ENCODE results near the gene CCT8. TPM values are rescaled to one million over a fixed set of nuclear protein-coding genes. Genes with fewer than 3 reads are reported as not detected.
A peak's percentile ranks its signal among the peaks of the same experiment; 100 is the strongest.
"Not testable (repeated sequence)": the region's sequence is repeated elsewhere in the genome, so short reads cannot be mapped to it uniquely, and the experiment has no call there.

The CCT8 gene
- total RNA-seq, 2 experiments from 2014 or later = 184 to 185 TPM

DNA sequence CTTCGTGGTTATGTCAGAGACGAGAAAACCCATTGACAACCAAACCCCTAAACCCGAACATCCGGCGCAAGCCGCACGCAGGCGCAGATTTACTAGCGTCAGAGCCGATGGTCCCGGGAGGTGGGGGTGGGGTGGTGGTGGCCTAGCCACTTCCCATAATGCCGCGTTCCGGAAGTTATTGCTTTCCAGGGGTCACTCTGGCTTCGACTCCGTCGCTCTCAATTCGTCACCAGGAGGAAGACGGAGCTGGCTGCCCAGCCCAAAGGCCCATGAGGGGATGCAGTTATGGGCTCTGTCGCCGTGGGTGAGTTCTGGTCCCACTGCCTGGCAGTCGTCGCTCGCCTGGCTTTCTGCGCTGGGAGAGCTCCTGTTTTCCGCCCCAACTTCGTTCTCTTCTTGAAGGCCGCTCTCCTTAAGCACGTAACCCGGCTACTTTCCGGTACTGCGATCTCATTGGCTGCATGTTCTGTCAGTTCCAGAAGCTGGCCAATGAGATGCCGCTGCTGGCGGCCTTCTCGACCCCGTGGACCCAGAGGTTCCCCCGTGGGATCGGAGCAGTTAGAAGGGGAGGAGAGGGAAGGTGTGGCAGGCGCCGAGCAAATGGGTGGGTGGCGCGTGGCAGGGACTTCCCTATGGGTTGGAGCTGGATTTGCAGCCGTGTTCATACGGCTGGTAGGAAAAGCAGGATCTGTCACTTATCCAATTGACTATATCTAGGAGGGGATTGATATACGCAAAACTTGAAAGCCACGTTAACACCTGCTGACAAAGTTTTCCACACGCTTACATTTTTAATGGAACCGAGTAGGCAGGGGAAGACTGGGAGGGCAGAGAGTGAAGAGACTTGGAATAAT, 48.7 kb downstream of the CCT8 start, which contains the start of gene USP16:
Gene USP16 (plus strand): TSS at position 195 of the 854 bp plus-strand sequence. CDS start 3,246 bp downstream, outside the sequence.
- H3K27me3 Mint-ChIP-seq = no peaks in the 10 kb centered on the region
- peak within 1 kb of the TSS; percentile 93 for H3K4me3 Mint-ChIP-seq
- H3K9me3 Mint-ChIP-seq = no peaks in the 10 kb centered on the region
- ATAC-seq (ENCODE audit: low read depth) (peak; percentile 96), DNase-seq (peak; percentile 93)
- peaks cover 42% of the 10 kb centered on the region for H3K4me1 Mint-ChIP-seq
- POLR2A ChIA-PET = interaction anchor here (0.6 to 9.2 kb wide), 9 partner anchors 12 to 188 kb away, joined by 3 to 171 read pairs (median 6); partner anchors contain the start of genes CCT8 and LTN1
- peaks cover 5% of the 10 kb centered on the region for H3K36me3 Mint-ChIP-seq
- peak within 1 kb of the TSS; percentile 98 for H3K27ac Mint-ChIP-seq

- POLR2A ChIA-PET = interaction anchor here (0.6 to 9.2 kb wide), 7 partner anchors 8 to 55 kb away, joined by 4 to 171 read pairs (median 17); partner anchors contain the start of genes CCT8 and LTN1
- peak overlapping the region; percentile 80 for H3K27ac Mint-ChIP-seq
- ATAC-seq (ENCODE audit: low read depth) (no peak), DNase-seq (no peak)
- no peaks in the 10 kb centered on the region for H3K9me3 Mint-ChIP-seq
- peaks cover 46% of the 10 kb centered on the region for H3K4me1 Mint-ChIP-seq
- peaks cover 2% of the 10 kb centered on the region for H3K36me3 Mint-ChIP-seq
- H3K4me3 Mint-ChIP-seq = peak overlapping the region; percentile 37
- H3K27me3 Mint-ChIP-seq = no peaks in the 10 kb centered on the region
These were observed 51.3 kb downstream of the CCT8 start for GRCh38 chr21:29022166-29022565.

GRCh38 chr21:29018540-29018939, 54.9 kb downstream of the CCT8 start:
- no peaks in the 10 kb centered on the region for H3K27me3 Mint-ChIP-seq
- DNase-seq (no peak), ATAC-seq (ENCODE audit: low read depth) (no peak)
- H3K4me1 Mint-ChIP-seq = peaks cover 29% of the 10 kb centered on the region
- peaks cover 7% of the 10 kb centered on the region for H3K36me3 Mint-ChIP-seq
- peak overlapping the region; percentile 93 for H3K27ac Mint-ChIP-seq
- POLR2A ChIA-PET = interaction anchor here (0.7 to 9.2 kb wide), 9 partner anchors 9 to 168 kb away, joined by 3 to 171 read pairs (median 6); partner anchors contain the start of genes CCT8 and LTN1
- H3K4me3 Mint-ChIP-seq = peak overlapping the region; percentile 85
- no peaks in the 10 kb centered on the region for H3K9me3 Mint-ChIP-seq

DNA sequence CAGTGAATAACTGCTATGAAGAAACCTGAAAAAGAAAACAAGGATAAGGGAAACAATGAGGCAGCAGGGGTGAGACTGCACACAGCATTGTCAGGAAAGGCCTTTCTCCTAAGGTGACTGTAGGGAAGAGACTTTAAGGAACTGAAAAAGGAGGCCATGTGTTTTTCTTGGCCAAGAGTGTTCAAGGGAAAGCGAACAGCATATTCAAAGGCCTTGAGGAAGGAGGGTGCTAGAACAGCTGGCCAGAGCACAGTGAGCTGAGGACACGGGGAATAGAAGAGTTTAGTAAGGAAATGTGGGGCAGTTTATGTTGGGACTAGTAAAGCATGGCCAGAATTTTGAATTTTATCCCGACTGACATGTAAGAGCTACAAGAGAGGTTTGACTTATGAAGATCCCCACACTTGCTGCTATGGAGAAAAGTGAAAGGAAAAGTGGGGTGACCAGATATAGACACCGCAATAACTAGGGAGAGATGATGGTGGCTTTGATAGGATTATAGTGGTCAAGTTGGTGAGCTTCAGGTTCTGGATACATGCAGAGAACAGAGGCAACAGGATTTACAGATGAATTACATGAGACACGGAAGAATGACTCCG, 55.7 kb downstream of the CCT8 start:
- POLR2A ChIA-PET = interaction anchor here (1.5 to 9.2 kb wide), 5 partner anchors 14 to 168 kb away, joined by 3 to 171 read pairs (median 14); partner anchors contain the start of genes CCT8 and LTN1
- Mint-ChIP-seq H3K27ac (peak overlapping the region; percentile 81), H3K36me3 (peaks cover 10% of the 10 kb centered on the region), H3K4me3 (peak overlapping the region; percentile 85), H3K27me3 (no peaks in the 10 kb centered on the region), H3K9me3 (no peaks in the 10 kb centered on the region), H3K4me1 (peaks cover 25% of the 10 kb centered on the region)
- no peak for ATAC-seq (ENCODE audit: low read depth)
- no peak for DNase-seq

DNA sequence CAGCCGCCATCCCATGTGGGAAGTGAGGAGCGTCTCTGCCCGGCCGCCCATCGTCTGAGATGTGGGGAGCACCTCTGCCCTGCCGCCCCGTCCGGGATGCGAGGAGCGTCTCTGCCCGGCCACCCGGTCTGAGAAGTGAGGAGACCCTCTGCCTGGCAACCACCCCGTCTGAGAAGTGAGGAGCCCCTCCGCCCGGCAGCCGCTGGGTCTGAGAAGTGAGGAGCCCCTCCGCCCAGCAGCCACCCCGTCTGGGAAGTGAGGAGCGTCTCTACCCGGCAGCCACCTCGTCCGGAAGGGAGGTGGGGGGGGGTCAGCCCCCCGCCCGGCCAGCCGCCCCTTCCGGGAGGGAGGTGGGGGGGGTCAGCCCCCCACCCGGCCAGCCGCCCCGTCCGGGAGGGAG, 62.2 kb downstream of the CCT8 start:
- ATAC-seq (ENCODE audit: low read depth); POLR2A ChIA-PET; H3K4me1 Mint-ChIP-seq; DNase-seq; H3K27ac Mint-ChIP-seq; H3K4me3 Mint-ChIP-seq; H3K27me3 Mint-ChIP-seq; H3K9me3 Mint-ChIP-seq: not testable (repeated sequence)
- peaks cover 23% of the 10 kb centered on the region for H3K36me3 Mint-ChIP-seq

DNA sequence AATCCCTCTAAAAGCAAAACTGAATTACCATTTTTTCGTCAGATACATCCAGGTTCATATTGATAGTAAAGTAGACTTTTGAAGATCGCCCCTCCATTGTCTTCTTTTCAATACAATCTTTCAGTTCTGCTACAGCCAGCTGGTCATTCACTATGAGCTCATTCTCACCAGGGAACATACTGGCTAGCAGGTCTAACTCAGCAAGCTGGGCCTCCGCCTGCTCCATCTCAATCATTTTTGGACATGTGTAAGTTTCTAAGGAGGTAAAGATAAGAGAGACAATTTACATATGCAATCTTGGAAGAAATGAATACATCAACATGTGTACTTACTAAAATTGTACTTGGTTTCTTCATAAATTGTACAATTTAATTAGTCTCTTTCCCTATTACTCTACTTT, 65.1 kb downstream of the CCT8 start:
- H3K27me3 Mint-ChIP-seq = no peaks in the 10 kb centered on the region
- DNase-seq (no peak), ATAC-seq (ENCODE audit: low read depth) (no peak)
- peaks cover 15% of the 10 kb centered on the region for H3K36me3 Mint-ChIP-seq
- POLR2A ChIA-PET = interaction anchor here (1.7 kb wide), 1 partner anchor 15 kb away, joined by 4 read pairs; the partner anchor contains the start of gene LTN1
- peaks cover 3% of the 10 kb centered on the region for H3K4me1 Mint-ChIP-seq
- no peak overlapping the region for H3K27ac Mint-ChIP-seq
- H3K9me3 Mint-ChIP-seq = no peaks in the 10 kb centered on the region
- H3K4me3 Mint-ChIP-seq = no peak overlapping the region

- Mint-ChIP-seq H3K4me3 (no peak overlapping the region), H3K4me1 (peaks cover 3% of the 10 kb centered on the region), H3K36me3 (peaks cover 12% of the 10 kb centered on the region), H3K9me3 (no peaks in the 10 kb centered on the region), H3K27ac (no peak overlapping the region), H3K27me3 (no peaks in the 10 kb centered on the region)
- POLR2A ChIA-PET = interaction anchor here (1.7 kb wide), 1 partner anchor 15 kb away, joined by 4 read pairs; the partner anchor contains the start of gene LTN1
- no peak for DNase-seq
- ATAC-seq (ENCODE audit: low read depth) = no peak
These were observed 65.6 kb downstream of the CCT8 start for GRCh38 chr21:29007810-29008209.

- POLR2A ChIA-PET = interaction anchor here (0.5 kb wide), 1 partner anchor 12 kb away, joined by 3 read pairs; the partner anchor contains the start of gene RWDD2B
- Mint-ChIP-seq H3K36me3 (peaks cover 12% of the 10 kb centered on the region), H3K4me1 (peaks cover 3% of the 10 kb centered on the region), H3K27ac (no peak overlapping the region), H3K4me3 (no peak overlapping the region), H3K9me3 (no peaks in the 10 kb centered on the region), H3K27me3 (no peaks in the 10 kb centered on the region)
- DNase-seq = no peak
- no peak for ATAC-seq (ENCODE audit: low read depth)
These were observed 66.3 kb downstream of the CCT8 start for GRCh38 chr21:29007135-29007534.

Other genes starting within 250 kb of the CCT8 start
- gene LTN1, start 80.8 kb downstream of the CCT8 start, total RNA-seq = 10 to 100 TPM; 27.4 to 29.3 TPM
- 1 to 10 TPM; 7.5 to 9.2 TPM for gene RWDD2B, start 54.3 kb downstream of the CCT8 start, total RNA-seq
- gene USP16, start 49.0 kb downstream of the CCT8 start, total RNA-seq = 10 to 100 TPM; 39.5 to 40.9 TPM
- gene MAP3K7CL, start 57.0 kb upstream of the CCT8 start, total RNA-seq = 10 to 100 TPM; 10.2 to 12.0 TPM
- gene BACH1, start 225.3 kb upstream of the CCT8 start, total RNA-seq = 10 to 100 TPM; 33.2 to 35.0 TPM

Measured in activated naive CD8-positive, alpha-beta T cell treated with anti-CD3 and anti-CD28 coated beads, Interleukin-2, amount 10 ng/mL, durations not matched to agents 7 days and 5 days (primary cell).